HEK293 (cell line): ENCODE data around the gene PROCA1.

Experiments used
- ATF2 ChIP-seq: fragments of 450-650 bp; formaldehyde crosslinking; IDR thresholded peaks from 2 replicates; pipeline ENCODE4 v1.5.1; 2016; ENCODE audit warnings: missing biosample characterization, missing genetic modification characterization, low read depth
- KLF8 ChIP-seq: fragments of 450-650 bp; formaldehyde crosslinking; IDR thresholded peaks from 2 replicates; pipeline ENCODE4 v1.5.1; 2016; ENCODE audit warnings: missing biosample characterization, missing genetic modification characterization
- MZF1 ChIP-seq: fragments of 450-650 bp; formaldehyde crosslinking; IDR thresholded peaks from 2 replicates; pipeline ENCODE4 v1.5.1; 2017; ENCODE audit warnings: missing biosample characterization, missing genetic modification characterization, borderline replicate concordance
- ZBTB8A ChIP-seq: fragments of 450-650 bp; formaldehyde crosslinking; IDR thresholded peaks from 2 replicates; pipeline ENCODE4 v1.5.1; 2016; ENCODE audit warnings: missing biosample characterization, missing genetic modification characterization
- ZNF501 ChIP-seq: fragments of 450-650 bp; formaldehyde crosslinking; IDR thresholded peaks from 2 replicates; pipeline ENCODE4 v1.5.1; 2016; ENCODE audit warnings: missing biosample characterization, missing genetic modification characterization
- ZNF521 ChIP-seq: fragments of 450-650 bp; formaldehyde crosslinking; IDR thresholded peaks from 2 replicates; pipeline ENCODE4 v1.5.1; 2017; ENCODE audit warnings: missing biosample characterization, mild to moderate bottlenecking, missing genetic modification characterization
- ZNF707 ChIP-seq: fragments of 450-650 bp; formaldehyde crosslinking; IDR thresholded peaks from 2 replicates; pipeline ENCODE4 v1.5.1; 2016; ENCODE audit warnings: missing biosample characterization, missing genetic modification characterization
- TF ChIP-seq, protein P1 (sequence below): fragments of 450-650 bp; formaldehyde crosslinking; IDR thresholded peaks from 2 replicates; pipeline ENCODE4 v1.5.1; 2016; ENCODE audit warnings: missing biosample characterization, missing genetic modification characterization

GRCh38 chr17:28744104-28744971 lies 32.6 kb upstream of the PROCA1 start:
- TF ChIP-seq KLF8: peak; percentile 89
- TF ChIP-seq ZNF501 (tag by site-specific recombination): no peak
- peak; percentile 95 for TF ChIP-seq ATF2 (tag by site-specific recombination)
- no peak for TF ChIP-seq ZNF521 (tag by site-specific recombination)
- no peak for TF ChIP-seq ZNF707 (tag by site-specific recombination)
- TF ChIP-seq, protein P1, sequence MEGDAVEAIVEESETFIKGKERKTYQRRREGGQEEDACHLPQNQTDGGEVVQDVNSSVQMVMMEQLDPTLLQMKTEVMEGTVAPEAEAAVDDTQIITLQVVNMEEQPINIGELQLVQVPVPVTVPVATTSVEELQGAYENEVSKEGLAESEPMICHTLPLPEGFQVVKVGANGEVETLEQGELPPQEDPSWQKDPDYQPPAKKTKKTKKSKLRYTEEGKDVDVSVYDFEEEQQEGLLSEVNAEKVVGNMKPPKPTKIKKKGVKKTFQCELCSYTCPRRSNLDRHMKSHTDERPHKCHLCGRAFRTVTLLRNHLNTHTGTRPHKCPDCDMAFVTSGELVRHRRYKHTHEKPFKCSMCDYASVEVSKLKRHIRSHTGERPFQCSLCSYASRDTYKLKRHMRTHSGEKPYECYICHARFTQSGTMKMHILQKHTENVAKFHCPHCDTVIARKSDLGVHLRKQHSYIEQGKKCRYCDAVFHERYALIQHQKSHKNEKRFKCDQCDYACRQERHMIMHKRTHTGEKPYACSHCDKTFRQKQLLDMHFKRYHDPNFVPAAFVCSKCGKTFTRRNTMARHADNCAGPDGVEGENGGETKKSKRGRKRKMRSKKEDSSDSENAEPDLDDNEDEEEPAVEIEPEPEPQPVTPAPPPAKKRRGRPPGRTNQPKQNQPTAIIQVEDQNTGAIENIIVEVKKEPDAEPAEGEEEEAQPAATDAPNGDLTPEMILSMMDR (tag by site-specific recombination): no peak
- peak; percentile 21; the same call in 1 of the 2 replicates for TF ChIP-seq ZBTB8A (tag by site-specific recombination)
- no peak for TF ChIP-seq MZF1
